Fibroblast of skin of left biceps (primary cell): ENCODE results near the gene DGCR8.

Experiments used
- DNase-seq, 2 experiments: peaks; one replicate each; pipeline ENCODE4 v3.0.0-alpha.2; 2013; ENCODE audit warnings: low read depth in 2 of 2

Gene DGCR8

DNA sequence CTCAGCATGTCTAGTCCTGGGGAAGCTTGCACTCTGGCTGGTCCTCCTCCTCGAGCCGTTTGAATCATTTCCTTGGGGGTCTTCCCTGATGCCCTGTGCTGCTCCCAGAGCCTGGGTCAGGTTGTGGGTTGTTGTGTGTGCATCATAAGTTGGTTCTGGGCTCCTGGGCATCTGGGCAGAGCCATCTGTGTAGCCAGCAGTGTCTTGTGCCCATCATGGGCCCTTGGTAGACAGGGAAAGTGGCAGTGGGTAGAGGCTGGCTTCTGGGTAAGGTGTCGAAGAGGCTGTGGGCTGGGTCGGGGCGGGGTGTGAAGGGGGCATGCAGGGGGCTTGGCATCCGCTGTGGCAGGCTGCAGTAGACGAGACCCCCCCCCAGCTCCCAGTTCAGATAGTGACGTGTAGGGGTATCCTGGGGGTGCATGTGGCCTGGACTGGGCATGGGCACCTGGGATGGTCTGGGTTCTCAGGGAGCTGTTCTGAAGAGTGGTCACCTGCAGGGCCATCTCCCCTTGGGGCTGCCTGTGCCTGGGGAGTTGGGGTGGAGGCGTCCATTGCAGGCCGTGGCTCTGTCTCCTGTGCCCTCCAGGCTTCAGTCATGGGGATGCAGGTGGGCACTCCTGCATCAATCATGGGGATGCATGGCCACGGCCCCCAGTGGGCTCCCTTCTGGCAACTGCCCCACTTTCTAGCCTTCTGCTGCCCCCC lies 44.2 kb downstream of the DGCR8 start:
- no peak for DNase-seq

- DNase-seq, result no peak
These were observed 45.4 kb downstream of the DGCR8 start for GRCh38 chr22:20125201-20126174.

- no peak for DNase-seq
These were observed 46.4 kb downstream of the DGCR8 start for GRCh38 chr22:20126284-20127029.

- DNase-seq, result no peak
These were observed 47.4 kb downstream of the DGCR8 start for GRCh38 chr22:20127318-20127868.

GRCh38 chr22:20127869-20128618 lies 48.0 kb downstream of the DGCR8 start:
- no peak for DNase-seq

- DNase-seq, result no peak
These were observed 48.5 kb downstream of the DGCR8 start for GRCh38 chr22:20128619-20128901.

GRCh38 chr22:20128902-20129746 lies 49.1 kb downstream of the DGCR8 start:
- no peak for DNase-seq

- DNase-seq, result no peak
These were observed 49.6 kb downstream of the DGCR8 start for GRCh38 chr22:20129747-20130014.

DNA sequence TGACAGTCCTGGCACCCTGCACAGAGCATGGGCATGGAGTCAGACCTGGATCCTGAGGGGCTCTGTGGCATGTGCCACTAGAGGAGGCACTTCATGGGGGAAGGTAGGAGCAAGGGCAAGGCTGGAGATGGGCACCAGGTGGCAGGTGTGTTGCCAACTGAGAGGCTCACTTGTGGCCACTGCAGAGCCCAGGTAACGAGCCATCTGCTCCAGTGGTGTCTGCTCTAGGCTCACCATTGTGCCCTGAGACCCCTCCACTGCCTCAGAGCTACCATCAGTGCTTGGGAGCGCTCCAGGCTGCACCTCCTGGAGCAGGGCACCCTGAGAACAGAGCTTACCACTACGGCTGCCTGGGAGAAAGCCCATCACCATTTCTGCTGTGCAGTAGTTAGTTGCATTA lies 50.3 kb downstream of the DGCR8 start:
- no peak for DNase-seq

DNA sequence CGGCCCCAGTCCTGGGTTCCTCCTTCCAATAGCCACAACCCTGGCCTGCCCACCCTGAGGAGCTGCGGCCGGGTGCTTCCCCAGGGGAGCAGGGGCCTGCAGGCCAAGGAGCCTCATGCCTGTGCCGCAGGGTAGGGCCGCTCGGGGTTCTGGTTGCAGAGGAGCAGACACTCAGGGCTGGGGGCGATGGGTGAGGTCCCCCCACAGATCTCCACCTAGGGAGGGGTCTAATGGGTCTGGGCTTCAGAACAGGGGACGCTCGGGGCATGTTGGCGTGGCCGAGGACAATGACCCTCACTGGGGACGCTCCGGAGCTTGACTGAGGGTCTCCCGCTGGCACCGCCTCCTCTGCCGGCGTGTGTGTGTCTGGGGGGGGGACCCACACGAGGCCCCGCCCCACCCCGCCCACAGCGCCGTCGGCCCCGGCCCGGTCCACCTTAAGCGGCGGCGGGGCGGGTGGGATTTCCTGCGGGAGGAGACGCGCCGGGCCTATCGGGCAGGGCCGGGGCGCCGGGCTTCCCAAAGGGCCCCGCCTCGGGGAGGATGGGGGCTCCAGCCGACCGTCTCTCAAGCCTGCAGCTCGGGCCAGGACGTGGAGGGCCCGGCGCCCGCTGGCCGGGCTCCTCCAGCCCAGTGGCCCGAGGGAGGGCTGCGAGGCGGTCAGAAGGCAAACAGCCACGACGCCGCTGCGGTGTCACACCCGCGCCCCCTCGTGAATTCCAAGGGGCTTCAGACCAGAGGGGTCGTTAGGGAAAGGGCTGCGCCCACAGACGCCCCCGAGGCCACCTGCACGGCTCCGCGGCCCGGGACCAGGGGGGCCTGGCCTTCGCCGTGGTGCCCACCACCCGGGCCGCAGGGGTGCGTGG lies 50.9 kb downstream of the DGCR8 start:
- peak; percentile 34 to 47 for DNase-seq

GRCh38 chr22:20131597-20131858 lies 51.5 kb downstream of the DGCR8 start, which contains the start of gene ZDHHC8:
Gene ZDHHC8 (plus strand): TSS chr22:20131804. CDS start chr22:20131948, 144 bp downstream.
- no peak for DNase-seq

GRCh38 chr22:20131859-20132685 lies 52.0 kb downstream of the DGCR8 start:
- no peak for DNase-seq

DNA sequence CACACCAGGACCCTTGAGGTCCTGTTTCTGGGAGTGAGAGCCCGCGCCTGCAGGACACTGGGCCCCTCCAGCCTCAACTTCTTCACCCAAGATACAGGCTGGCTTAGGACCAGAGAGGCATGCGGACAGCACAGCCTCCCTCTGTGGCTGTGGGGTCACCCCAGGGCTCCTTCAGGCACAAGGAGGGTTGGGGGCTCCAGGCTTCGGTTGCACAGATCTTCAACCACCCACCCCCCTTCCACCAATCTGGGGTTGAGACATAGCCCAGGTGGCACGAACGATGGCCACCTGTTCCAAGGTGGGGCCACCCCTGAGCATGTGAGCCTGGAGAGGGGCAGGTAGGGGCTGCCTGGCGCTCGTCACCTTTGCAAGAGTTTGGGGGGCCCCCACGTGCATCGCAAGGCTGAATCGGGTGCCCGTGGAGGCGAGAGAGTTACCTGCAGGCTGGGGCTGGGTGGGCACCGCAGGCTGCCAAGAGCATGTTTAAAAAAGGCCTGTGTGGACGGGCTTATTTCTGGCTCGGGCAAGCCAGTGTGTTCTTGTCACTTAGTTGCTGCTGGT lies 52.7 kb downstream of the DGCR8 start:
- DNase-seq, result no peak

GRCh38 chr22:20133930-20134549 lies 54.0 kb downstream of the DGCR8 start:
- DNase-seq, result no peak

- DNase-seq, result no peak
These were observed 55.2 kb downstream of the DGCR8 start for GRCh38 chr22:20135265-20135664.

GRCh38 chr22:20135806-20136602 lies 56.0 kb downstream of the DGCR8 start:
- DNase-seq, result no peak

DNA sequence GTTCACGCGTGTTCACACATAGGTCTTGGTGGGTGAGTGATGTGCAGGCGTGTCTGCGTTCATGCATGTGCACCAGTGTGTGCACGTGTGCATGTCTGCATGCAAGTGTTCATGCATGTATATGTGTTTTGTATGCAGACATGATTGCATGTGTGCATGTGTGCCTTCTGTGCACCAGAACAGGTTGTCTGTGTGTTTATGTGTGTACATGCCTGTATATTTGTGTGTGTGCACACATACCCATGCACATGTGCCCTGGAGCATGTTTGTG lies 56.5 kb downstream of the DGCR8 start:
- DNase-seq, result no peak

- no peak for DNase-seq
These were observed 57.1 kb downstream of the DGCR8 start for GRCh38 chr22:20137113-20137512.
